HG02943 (cell line): Measurements from ENCODE around the gene STK32B.

Experiments
- ATAC-seq: cut with Tn5 transposase; IDR thresholded peaks from one replicate; pipeline ENCODE4 v1.9.1; 2021; ENCODE audit warnings: mild to moderate bottlenecking, low read depth, moderate library complexity; ENCODE audit not compliant: unreplicated experiment

The STK32B gene

DNA sequence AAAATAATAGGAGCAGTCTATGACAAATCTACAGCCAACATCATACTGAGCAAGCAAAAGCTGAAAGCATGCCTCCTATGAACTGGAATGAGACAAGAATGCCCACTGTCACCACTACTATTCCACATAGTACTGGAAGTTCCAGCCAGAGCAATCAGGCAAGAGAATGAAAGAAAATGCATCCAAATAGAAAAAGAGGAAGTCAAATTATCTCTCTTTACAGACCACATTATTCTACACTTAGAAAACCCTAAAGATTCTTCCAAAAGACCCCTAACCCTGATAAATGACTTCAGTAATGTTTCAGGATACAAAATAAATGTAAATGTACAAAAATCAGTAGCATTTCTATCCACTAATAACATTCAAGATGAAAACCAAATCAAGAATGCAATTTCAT is 249.0 kb downstream of the STK32B start:
- no peak for ATAC-seq

DNA sequence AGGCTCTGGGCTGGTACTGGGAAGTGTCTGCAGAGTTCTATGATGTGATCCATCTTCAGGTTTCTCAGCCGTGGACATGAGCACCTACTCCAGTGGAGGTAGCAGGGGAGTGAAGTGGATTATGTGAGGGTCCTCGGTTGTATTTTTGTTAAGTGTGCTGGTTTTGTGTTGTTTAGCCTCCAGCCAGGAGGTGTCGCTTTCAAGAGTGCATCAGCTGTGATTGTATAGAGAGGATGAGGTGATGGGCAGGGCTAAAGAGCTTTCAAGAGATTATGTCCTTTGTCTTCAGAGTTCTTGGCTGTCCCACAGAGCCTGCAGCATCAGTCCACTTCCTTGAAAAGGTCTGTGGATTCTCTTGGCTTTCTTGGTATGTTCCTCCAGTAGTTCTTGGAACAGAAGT is 256.6 kb downstream of the STK32B start:
- ATAC-seq = no peak

DNA sequence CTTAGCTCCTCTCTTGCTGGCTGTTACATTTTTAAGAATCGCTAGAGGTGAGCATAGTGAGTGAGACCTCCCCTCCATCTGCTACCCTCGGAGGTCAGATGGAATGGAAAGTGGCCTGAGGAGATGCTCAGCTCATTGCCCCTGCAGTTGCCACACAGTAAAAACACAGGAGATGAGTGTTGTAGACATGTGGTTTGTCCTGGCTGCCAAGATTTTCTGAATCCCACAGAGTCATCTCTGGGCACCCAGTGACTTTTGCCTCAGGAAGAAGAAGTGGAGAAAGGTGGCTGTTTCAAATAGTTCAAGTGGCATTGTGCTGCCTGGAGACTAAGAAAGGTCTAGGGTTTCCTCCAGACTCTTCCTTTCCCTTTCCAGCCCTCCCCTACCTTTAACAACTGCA is 271.0 kb downstream of the STK32B start:
- ATAC-seq = no peak

DNA sequence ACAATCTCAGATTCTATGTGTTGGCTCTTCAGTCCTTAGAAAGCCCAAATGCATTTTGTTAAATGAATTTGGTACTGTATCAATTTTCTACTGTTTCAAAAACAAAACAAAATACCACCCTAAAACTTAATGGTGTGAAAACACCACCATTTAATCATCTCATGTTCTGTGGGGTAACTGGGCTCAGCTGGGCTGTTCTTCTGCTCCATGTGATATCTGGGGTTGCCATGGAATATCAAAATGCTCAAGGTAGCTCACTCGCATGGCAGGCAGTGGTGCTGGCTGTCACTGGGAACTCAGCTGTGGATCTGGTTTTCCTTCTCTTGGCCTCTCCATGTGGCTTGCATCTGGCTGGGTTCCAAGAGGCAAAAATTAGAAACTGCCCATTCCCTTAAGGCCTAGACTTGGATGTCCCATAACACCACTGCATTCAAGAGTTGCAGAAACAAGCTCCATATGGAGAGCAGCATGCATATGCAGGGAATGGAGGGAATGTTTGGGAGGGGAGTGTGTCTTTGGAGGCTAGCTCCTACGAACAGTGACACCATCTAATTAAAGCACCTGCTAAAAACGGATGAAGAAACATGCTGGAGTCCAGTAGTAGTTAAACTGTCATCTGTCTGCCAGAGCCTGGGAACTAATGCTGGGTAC is 279.2 kb downstream of the STK32B start:
- no peak for ATAC-seq

DNA sequence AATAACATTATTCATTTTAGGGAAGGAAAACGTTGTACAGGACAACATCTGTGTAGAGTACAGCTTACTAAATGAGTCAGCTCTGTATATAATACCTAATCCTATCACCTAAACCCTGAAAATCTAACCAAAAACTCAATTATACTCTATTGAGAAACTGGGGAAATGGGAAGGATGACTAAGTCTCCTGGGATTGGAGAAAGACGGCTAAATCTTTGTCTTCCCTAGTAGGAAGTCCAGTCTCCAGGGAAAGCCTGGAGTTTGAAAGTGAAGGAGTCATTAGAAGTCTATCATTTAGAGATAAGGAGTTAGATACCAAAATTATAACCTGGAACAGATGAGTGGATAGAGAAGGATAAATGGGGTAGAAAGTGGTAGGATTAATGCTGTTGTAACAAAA is 286.5 kb downstream of the STK32B start:
- ATAC-seq = no peak

DNA sequence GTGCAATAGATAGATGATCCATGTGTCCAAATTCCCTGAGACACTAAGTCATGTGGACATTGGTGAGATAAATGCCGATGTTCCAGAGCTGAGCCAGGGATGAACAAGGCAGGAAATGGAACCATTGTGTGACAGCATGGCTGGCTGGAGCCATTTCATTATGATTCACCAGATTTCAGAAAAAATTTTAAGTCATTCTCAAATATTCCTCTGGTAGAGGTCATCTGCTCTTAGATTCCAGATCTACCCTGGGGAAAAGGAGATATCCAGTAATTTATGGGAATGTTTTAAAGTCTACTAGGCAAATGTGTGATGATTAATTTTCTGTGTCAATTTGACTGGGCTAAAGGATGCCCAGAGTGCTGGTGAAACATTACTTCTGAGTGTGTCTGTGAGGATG is 287.3 kb downstream of the STK32B start:
- no peak for ATAC-seq

DNA sequence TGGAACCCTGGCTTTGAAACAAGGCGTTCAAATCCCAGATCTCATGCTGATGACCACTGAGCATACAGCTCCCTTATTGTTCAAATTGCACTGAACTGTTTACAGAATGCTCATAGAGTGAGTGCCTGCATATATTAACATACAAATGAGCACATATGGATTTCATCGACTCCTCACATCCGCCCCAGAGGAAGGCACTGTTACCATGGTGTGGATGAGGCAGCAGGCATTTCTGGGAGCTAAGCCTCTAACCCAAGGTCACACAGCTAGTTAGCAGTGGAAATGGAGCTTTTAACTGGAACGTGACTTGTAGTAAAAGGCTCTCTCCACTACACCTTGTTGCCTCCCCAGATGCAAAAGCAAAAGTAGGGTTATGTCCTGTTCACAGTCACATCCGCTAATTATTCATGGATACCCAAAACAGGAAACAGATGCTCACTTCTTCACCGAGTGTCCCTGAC is 289.7 kb downstream of the STK32B start:
- ATAC-seq = no peak

DNA sequence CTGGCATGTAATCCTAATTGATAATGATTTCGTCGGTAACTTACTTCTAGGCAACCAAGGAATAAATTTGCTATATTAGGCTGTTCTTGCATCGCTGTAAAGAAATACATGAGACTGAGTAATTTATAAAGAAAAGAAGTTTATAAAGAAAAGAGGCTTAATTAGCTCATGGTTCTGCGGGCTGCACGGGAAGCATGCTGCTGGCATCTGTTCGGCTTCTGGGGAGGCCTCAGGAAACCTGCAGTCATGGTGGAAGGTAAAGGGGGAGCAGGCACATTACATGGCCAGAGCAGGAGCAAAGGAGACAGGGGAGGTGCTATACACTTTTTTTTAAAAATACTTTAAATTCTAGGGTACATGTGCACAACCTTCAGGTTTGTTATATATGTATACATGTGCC is 290.2 kb downstream of the STK32B start:
- no peak for ATAC-seq

DNA sequence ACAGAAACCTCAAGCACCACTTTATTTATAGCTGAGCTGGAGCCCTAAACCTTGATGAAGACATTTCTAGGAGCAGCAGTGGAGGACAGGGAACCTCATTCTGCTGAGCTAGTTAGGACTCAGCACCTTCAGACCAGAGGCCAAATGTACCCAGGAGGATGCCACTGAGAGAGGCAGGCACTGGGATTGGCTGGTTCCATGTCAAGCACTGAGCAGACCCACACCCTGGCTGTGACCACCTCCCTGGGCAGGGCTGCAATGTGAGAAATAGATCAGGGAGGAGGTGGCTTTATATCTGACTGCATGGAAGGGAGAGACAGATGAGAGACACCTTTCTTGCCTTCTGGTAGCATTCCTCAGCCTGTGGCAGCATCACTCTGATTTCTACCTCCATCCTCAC is 304.6 kb downstream of the STK32B start:
- no peak for ATAC-seq

DNA sequence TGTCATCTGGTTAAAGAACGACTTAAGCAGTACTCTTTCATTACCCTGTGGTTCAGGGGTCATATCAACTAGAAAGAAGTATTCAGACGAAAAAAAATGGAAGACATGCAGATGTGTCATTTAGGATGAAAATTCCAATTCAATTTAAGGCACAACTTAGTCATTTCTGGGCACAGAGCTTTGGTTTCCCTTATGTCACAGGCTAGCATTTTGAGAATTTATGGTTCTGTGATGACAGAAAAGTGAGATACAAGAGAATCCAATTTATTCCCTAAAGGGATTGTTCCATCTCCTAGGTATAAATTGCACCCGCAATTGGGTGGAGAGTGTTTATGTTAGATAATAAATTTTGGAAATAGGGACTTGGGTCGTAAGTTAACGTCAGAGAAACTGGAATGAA is 306.6 kb downstream of the STK32B start:
- no peak for ATAC-seq

DNA sequence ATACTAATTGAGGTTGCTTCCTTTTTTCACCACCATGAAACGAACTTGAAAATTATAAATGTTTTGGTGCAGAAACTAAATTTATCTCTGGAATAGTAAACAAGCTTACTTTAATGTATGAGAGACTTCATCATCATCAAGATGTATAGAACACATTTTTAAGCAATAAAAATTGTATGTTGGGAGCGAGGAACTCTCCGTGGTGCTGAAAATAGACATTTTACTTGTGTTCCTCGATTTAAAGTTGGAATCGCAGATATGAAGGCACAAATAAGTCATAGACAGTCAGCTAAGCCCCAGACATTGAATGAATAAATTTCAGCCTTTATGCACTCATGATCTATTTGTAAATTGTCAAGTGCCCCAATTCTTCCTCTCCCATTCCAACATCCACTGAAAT is 310.7 kb downstream of the STK32B start:
- no peak for ATAC-seq

DNA sequence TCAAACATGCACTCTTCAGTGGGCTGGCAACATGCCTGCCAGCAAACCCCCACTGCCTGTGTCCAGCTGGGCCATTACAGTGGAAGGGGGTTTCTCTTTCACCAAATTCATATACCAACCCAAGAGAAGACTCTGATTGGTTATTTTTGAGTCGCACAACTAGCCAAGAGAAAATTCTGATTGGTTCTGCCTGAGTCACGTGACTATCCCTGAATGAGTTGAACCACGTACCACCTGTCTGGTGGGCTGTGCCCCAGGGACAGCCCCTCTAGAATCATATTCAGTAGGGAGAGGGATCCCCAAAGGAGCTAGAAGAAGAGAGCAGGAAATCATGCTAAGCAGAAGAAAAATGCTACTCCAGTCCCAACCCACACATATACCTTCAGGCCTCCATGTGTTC is 313.1 kb downstream of the STK32B start:
- no peak for ATAC-seq

DNA sequence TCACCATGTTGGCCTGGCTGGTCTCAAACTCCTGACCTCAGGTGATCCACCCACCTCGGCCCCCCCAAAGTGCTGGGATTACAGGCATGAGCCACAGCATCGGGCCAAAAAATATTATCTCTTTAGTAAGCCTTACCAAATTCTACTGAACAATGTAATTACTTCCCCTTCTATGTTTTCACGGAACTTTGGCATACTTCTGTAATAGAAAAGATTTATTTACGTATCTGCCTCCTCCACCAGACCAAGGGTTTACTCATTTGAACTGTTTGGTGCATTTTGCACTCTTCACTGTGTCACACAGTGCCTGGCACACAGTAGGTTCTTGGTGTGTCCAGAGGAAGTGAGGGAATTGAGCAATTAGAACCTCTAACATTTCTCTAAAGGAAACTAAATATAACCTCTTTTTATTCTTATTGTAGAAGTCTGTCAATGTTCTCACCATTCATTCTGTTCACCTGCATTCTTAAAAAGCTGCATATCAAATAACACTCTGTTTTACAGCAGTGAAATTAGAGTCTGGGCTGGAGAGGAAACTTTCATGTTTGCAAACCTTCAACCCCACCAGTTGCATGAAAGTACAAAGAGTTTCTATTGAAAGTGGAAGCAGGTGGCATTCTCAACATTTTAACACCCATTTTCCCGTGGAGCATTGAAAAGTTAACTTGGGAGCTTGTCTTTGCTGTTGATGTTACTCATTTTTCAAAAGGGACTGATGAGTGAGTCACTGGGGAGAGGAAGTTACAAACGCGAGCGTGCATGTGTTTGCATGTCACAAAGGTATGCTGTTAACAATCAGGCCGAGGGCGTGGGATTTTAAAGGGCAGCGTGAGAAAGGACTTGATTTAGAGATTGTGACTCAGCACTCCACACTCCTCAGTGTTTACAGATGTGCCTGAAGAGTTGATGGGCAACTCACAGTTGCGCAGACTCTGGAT is 314.1 kb downstream of the STK32B start:
- ATAC-seq = no peak

DNA sequence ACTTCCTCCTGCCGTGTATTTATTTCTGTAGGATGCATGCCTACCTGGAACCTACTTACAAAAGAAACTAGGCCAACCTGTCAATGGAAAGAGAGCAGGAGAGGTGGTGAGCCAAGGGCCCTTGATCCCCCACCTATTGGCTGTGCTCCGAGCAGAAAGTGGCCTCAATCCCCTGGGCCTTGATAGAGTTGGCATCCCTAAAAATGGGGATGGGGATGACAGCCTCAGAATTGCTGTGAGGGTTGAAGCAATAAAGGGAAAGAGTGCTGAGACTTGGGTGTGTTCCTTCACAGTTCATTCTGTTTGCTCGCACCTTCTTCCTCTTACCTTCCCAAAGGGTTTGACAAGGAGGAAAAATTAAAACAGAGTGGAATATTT is 314.7 kb downstream of the STK32B start:
- no peak for ATAC-seq

DNA sequence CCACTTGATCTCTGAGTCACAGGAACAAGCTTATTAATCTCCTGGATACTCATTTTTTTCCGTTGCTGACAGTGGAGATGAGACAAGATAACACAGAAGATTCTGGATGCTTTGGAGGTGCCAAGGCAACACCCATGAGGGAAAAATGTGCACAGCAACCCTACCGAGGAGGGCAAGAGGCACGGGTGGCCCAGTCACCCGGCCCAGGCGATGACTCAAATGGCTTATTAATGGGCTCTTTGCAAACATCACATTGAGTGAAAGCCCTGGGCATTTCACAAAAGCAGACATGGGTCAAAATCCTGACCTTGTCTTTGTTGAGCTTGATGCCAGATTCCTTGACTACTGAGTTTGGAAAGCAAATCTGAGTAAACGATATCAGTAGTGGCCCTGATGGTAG is 315.1 kb downstream of the STK32B start:
- ATAC-seq = no peak

DNA sequence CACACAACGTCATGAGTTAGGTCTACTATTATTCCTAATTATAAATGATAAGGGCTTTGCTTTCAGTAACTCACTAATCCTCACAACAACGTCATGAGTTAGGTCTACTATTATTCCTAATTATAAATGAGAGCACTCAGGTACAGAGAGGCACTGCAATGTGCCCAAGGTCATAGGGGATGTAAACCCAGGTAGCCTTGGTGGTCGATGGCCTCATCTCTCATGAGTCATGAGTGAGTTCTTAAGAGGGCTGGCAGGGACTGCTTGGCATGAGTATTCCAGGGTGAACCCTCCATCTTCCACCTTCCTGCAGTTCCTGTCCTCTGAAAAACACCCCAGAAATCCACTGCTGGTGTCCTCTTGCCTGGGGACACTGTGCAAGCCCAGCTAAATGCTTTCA is 317.1 kb downstream of the STK32B start:
- ATAC-seq = no peak

DNA sequence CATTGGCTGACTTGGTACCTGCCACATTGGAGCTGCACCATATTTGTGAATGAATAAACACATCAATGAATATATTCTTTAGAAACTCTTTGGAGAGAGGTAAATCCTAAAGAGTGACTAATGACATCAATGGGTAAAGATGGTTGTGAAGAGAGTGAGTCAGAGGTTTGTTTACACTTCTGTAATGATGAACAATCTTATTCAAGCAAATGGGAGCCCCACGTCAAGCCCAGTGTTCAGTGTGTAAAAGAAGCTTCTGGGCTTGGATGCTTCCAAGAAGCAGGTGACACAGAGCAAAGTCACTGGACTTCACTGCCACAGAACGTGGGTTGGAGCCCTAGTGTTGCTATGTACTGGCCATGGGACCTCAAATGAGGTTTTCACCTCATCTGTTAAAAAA is 319.0 kb downstream of the STK32B start:
- no peak for ATAC-seq

DNA sequence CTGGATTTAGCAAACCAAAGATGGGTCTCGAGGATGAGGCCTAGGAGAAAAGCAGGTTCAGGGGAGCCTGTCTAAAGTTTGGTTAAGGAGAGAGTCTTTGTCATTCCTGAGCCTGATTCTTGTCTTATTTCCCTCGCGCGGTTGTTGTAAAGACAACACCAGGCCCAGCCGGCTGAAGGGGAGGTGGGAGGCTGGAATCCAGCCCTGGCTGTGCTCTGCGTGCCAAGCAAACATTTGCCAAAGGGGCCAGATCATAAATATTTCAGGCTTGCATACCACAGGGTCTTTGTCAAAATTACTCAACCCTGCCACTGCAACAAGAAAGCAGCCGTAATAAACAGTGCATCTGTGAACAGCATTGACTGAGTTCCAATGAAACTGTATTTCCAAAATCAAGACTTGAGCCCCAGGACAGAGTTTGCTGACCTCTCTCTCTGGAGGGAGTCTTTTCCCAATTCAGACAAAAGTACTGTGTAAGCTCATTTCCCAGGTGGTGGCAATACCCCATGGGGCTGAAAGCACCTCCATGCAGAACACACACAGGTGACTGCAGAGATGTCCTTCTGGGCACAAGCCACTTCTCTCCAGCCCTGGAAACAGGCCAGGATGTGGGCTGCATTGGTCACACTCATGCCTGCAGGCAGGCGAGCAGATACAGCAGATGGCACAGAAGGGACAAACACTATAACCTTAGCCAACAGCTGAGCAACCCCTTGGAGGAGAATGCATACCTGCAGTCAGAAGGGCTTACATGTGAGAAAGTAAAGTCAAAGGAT is 320.3 kb downstream of the STK32B start:
- no peak for ATAC-seq

DNA sequence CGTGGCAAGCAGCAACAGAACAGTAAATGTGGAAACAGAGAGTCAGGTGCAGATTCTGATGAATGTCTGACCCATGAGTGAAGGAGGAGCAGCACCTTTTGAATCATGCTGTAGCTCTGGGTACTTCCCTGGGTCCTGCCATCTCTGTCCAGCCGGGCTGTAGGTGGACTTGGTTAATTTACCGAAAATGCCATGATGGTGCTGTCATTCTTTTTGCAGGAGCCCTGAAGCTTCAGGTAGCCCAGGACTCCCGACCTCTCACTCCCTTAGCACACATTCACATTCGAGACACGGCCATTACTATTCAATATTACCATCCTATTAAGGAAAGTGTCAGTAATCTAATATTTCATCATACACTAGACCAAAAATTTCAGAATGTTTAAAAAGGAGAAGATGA is 320.9 kb downstream of the STK32B start:
- no peak for ATAC-seq

DNA sequence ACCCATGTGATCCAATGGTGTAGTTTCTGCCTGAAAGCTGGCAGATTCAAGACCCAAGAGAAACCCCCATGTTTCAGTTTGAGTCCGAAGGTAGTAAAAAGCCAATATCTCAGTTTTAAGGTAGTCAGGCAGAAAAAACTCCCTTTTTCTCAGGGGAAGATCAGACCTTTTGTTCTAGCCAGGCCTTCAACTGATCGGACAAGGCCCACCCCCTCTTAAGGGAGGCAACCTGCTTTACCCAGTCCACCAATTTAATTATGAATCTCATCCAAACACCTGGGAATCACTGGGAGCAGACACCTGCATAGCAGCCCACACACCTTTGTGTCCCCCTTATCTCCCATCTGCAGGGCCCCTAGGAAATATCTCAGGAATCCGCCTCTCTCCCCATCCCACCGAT is 322.0 kb downstream of the STK32B start:
- ATAC-seq = no peak

DNA sequence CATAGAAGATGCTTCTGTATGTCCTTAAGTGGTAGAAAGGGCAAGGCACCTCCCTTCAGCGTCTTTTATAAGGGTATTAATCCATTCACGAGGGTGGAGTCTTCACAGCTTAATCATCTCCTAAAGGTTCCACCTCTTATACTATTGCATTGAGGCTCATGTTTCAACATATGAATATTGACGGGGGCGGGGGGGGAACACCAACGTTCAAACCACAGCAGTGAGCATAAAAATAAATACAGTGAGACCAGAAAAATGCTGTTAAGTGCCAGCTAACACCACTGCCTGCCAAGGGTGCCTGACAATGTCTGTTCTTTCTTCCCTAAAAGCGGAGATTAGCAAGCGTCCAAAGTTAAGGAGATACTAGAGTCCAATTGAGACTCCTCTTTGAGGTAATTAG is 323.3 kb downstream of the STK32B start:
- no peak for ATAC-seq
